K562 (cell line): ENCODE measurements around the gene TBL1XR1. TPM values are rescaled to one million over a fixed set of nuclear protein-coding genes. Genes with fewer than 3 reads are reported as not detected.
A peak's percentile ranks its signal among the peaks of the same experiment; 100 is the strongest.

Experiments used
- CBX8 ChIP-seq: fragments of 200-600 bp; sonication (generic); IDR thresholded peaks from 2 replicates; pipeline ENCODE4 v1.6.1; 2012; ENCODE audit warnings: borderline replicate concordance, mixed run types, low read depth, mild to moderate bottlenecking, moderate library complexity, mixed read lengths, low read length, control low read depth, inconsistent platforms; ENCODE audit not compliant: poor library complexity, severe bottlenecking; ENCODE audit errors: extremely low read depth
- JUN ChIP-seq, 2 experiments: sonication (generic) in 1 of 2; formaldehyde crosslinking in 1 of 2; IDR thresholded peaks; 2 replicates each; pipeline versions ENCODE4 v1.6.1 to v1.8.0; 2012 to 2022; ENCODE audit warnings: borderline replicate concordance in 2 of 2, mild to moderate bottlenecking in 2 of 2, improper control_type of control experiment in 1 of 2, low read depth in 1 of 2, low read length in 1 of 2, missing genetic modification reagents in 1 of 2
- KAT2B ChIP-seq: IDR thresholded peaks from one replicate; pipeline ENCODE4 v1.6.1; 2012; ENCODE audit warnings: low read depth, mild to moderate bottlenecking, control low read depth, inconsistent platforms, low read length, moderate library complexity
- KLF1 ChIP-seq: fragments of 450-650 bp; IDR thresholded peaks from 2 replicates; pipeline ENCODE4 v1.6.1; 2016; ENCODE audit warnings: missing genetic modification characterization, missing compliant biosample characterization
- LCOR ChIP-seq: sonication (generic); formaldehyde crosslinking; IDR thresholded peaks from 2 replicates; pipeline ENCODE4 v1.8.0; 2022; ENCODE audit warnings: mild to moderate bottlenecking, missing genetic modification reagents
- NONO ChIP-seq, 2 experiments: fragments of 200-400 bp in 1 of 2; fragments of 450-650 bp in 1 of 2; formaldehyde crosslinking in 1 of 2; IDR thresholded peaks; 2 replicates each; pipeline ENCODE4 v1.6.1; 2017; ENCODE audit warnings: low read depth in 2 of 2, mild to moderate bottlenecking in 2 of 2, moderate library complexity in 2 of 2, low read length in 1 of 2
- PCBP1 ChIP-seq: fragments of 200-400 bp; formaldehyde crosslinking; IDR thresholded peaks from 2 replicates; pipeline ENCODE4 v1.6.1; 2018; ENCODE audit warnings: mild to moderate bottlenecking, low read depth, low read length; ENCODE audit not compliant: poor library complexity, severe bottlenecking
- PHB ChIP-seq: fragments of 250-450 bp; sonication (Bioruptor Pico); IDR thresholded peaks from 2 replicates; pipeline ENCODE4 v1.5.0; 2021
- SAFB ChIP-seq: fragments of 200-400 bp; formaldehyde crosslinking; IDR thresholded peaks from 2 replicates; pipeline ENCODE4 v1.6.1; 2017; ENCODE audit warnings: low read depth, low read length, borderline replicate concordance
- TBL1XR1 ChIP-seq, 2 experiments: IDR thresholded peaks; 2 replicates each; pipeline ENCODE4 v1.6.1; 2012; ENCODE audit warnings: improper control_type of control experiment in 2 of 2, low read length in 2 of 2, mild to moderate bottlenecking in 1 of 2
- TFE3 ChIP-seq: fragments of 450-650 bp; formaldehyde crosslinking; IDR thresholded peaks from 2 replicates; pipeline ENCODE4 v1.4.0; 2020; ENCODE audit warnings: mild to moderate bottlenecking, mixed read lengths
- U2AF2 ChIP-seq: fragments of 200-400 bp; formaldehyde crosslinking; optimal IDR thresholded peaks from 2 replicates; pipeline ENCODE3; 2017; ENCODE audit warnings: low read depth, mild to moderate bottlenecking, low read length
- VEZF1 ChIP-seq: fragments of 200-800 bp; sonication (Bioruptor generic); IDR thresholded peaks from 2 replicates; pipeline ENCODE4 v1.6.1; 2017; ENCODE audit warnings: missing genetic modification characterization, missing compliant biosample characterization
- ZFP30 ChIP-seq: fragments of 250-450 bp; sonication (Bioruptor Pico); IDR thresholded peaks from 2 replicates; pipeline ENCODE4 v1.8.0; 2022; ENCODE audit warnings: moderate library complexity, mild to moderate bottlenecking, inconsistent platforms, borderline replicate concordance
- ZFPM2 ChIP-seq: fragments of 250-450 bp; sonication (Bioruptor Pico); IDR thresholded peaks from 2 replicates; pipeline ENCODE4 v1.5.1; 2022; ENCODE audit warnings: mild to moderate bottlenecking
- ZNF224 ChIP-seq: sonication (generic); formaldehyde crosslinking; IDR thresholded peaks from 2 replicates; pipeline ENCODE4 v1.8.0; 2022; ENCODE audit warnings: mild to moderate bottlenecking, missing genetic modification reagents
- ZNF274 ChIP-seq: IDR thresholded peaks from 2 replicates; pipeline ENCODE4 v1.6.1; 2011; ENCODE audit warnings: low read depth, mild to moderate bottlenecking, low read length, moderate library complexity, borderline replicate concordance
- ZNF644 ChIP-seq: fragments of 200-800 bp; sonication (Bioruptor generic); IDR thresholded peaks from 2 replicates; pipeline ENCODE4 v1.6.1; 2016; ENCODE audit warnings: low read depth, missing genetic modification characterization, missing compliant biosample characterization
- polyA plus RNA-seq, 8 experiments: library from polyadenylated mRNA; depleted of rRNA in 4 of 8; stranded (reverse) in 5 of 8; unstranded in 3 of 8; fragments of >200 nt; fragmentation: Nextera tagmentation in 2 of 8; fragmentation: Illumina TruSeq in 1 of 8; extraction: Ambion mirVana in 2 of 8; extraction: Trizol in 1 of 8; gene quantifications; 2 replicates each; pipeline versions ENCODE4 v1.2.1 to v1.2.3, GENCODE V29; 2011 to 2014; ENCODE audit warnings: inconsistent platforms in 1 of 8, missing spikeins in 1 of 8
- total RNA-seq, 7 experiments: library from RNA; depleted of rRNA in 6 of 7; stranded (reverse); fragments of >200 nt in 6 of 7; fragmentation: Illumina TruSeq in 2 of 7; extraction: Trizol in 2 of 7; gene quantifications; 2 replicates each; pipeline versions ENCODE4 v1.2.1 to v1.2.3, GENCODE V29; 2011 to 2021; ENCODE audit warnings: low replicate concordance in 1 of 7
- TF ChIP-seq, protein P1 (sequence below): fragments of 250-450 bp; sonication (Bioruptor Pico); IDR thresholded peaks from 2 replicates; pipeline ENCODE4 v1.8.0; 2021; ENCODE audit warnings: borderline replicate concordance, mild to moderate bottlenecking, moderate library complexity; ENCODE audit not compliant: poor library complexity, severe bottlenecking
- TF ChIP-seq, protein P2 (sequence below): fragments of 450-650 bp; IDR thresholded peaks from 2 replicates; pipeline ENCODE4 v1.7.1; 2018; ENCODE audit warnings: mild to moderate bottlenecking, low read depth; ENCODE audit not compliant: partially characterized antibody

The TBL1XR1 gene
- total and polyA plus RNA-seq, 9 of the 15 experiments (the other 6 are each of a cell fraction or from before 2014, with no cell fraction given) = 19.6 to 171 (median 83.3) TPM

DNA sequence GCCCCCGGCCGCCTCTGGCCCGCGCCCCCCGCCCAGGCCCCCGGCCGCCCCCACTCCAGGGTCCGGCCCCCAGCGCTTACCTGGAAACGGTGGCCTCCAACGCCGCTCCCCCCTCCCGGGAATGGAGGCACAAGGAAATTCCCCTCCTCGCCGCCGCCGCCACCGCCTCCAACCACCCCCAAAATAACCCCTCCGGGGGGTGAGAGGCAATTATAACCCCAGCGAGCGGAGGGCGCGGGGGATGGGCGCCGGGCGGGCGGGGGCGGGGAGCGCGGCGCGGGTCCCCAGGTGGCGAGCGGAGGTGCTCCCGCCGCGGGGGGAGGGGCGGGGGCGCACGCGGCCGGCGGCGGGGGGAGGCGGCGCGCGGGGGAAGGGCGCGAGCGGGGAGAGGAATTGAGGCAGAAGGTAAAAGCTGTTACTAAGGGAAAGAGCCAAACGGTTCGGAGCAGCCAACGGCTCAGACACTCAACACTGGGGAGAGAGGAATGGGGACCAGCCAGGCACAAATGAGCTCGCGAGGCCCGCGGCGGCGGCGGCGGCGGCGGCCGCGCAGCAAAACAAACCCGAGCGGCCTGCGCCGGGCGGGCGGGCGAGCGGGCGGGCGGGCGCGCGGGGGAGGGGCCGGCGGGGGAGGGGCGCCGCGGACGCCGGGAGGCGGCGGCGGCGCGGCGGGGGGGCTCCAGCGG is at the start of gene TBL1XR1 (continued):
- peak in 1 of 2 experiments; percentile 70; a peak in 1 of 4 replicates for TF ChIP-seq TBL1XR1 (IDR thresholded peaks at IDR 0.05; ENCODE audit: low read length in 2 of 2)
- no peak for TF ChIP-seq PCBP1
- TF ChIP-seq ZFP30 (CRISPR knock-in tag) = no peak
- no peak for TF ChIP-seq ZNF274
- TF ChIP-seq CBX8 = no peak
- no peak for TF ChIP-seq KAT2B
- no peak for TF ChIP-seq PHB
- no peak for TF ChIP-seq ZFPM2
- no peak for TF ChIP-seq LCOR (CRISPR knock-in tag)
- TF ChIP-seq, protein P1, sequence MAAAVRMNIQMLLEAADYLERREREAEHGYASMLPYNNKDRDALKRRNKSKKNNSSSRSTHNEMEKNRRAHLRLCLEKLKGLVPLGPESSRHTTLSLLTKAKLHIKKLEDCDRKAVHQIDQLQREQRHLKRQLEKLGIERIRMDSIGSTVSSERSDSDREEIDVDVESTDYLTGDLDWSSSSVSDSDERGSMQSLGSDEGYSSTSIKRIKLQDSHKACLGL (CRISPR knock-in tag) = no peak
- TF ChIP-seq VEZF1 (CRISPR knock-in tag) = peak; percentile 96
- TF ChIP-seq, protein P2, sequence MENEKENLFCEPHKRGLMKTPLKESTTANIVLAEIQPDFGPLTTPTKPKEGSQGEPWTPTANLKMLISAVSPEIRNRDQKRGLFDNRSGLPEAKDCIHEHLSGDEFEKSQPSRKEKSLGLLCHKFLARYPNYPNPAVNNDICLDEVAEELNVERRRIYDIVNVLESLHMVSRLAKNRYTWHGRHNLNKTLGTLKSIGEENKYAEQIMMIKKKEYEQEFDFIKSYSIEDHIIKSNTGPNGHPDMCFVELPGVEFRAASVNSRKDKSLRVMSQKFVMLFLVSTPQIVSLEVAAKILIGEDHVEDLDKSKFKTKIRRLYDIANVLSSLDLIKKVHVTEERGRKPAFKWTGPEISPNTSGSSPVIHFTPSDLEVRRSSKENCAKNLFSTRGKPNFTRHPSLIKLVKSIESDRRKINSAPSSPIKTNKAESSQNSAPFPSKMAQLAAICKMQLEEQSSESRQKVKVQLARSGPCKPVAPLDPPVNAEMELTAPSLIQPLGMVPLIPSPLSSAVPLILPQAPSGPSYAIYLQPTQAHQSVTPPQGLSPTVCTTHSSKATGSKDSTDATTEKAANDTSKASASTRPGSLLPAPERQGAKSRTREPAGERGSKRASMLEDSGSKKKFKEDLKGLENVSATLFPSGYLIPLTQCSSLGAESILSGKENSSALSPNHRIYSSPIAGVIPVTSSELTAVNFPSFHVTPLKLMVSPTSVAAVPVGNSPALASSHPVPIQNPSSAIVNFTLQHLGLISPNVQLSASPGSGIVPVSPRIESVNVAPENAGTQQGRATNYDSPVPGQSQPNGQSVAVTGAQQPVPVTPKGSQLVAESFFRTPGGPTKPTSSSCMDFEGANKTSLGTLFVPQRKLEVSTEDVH = no peak
- TF ChIP-seq U2AF2 = no peak
- TF ChIP-seq TFE3 (CRISPR knock-in tag) = no peak
- no peak for TF ChIP-seq SAFB
- no peak for TF ChIP-seq JUN (IDR thresholded peaks at IDR 0.05; ENCODE audit: borderline replicate concordance, low read depth, low read length)
- no peak for TF ChIP-seq JUN (CRISPR knock-in tag; IDR thresholded peaks at IDR 0.05; ENCODE audit: borderline replicate concordance)
- TF ChIP-seq NONO (IDR thresholded peaks at IDR 0.05; ENCODE audit: low read depth in 2 of 2, low read length in 1 of 2) = no peak
- no peak for TF ChIP-seq ZNF644 (tag)
- TF ChIP-seq KLF1 (tag) = no peak
- no peak for TF ChIP-seq ZNF224 (CRISPR knock-in tag)
